ENCODE data around the gene ANXA6. TPM values are rescaled to one million over a fixed set of nuclear protein-coding genes. Genes with fewer than 3 reads are reported as not detected.

The ANXA6 gene
- total and polyA plus RNA-seq, 2 experiments from 2014 or later = 404 to 628 TPM

DNA sequence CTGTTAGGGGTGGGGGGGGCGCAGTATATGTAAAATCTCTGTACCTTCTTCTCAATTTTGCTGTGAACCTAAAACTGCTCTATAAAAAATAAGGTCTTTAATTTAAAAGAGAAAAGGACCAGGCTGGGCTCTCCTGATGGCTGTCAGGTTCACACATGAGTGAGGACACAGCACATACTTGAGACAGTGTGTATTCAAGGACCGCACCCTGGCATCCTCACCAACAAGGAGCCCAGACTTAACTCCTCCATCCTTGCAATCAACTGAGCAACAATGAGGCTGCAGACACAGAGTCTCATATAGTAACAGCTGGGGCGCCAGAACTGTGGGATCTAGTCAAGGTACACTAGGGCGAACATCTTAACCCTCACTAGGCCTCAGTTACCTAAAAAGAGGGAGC, 86.6 kb downstream of the ANXA6 start:
- no peak for DNase-seq (ENCODE audit: low read depth in 1 of 2, low spot score in 1 of 2)
- Histone ChIP-seq H3K27ac (no peak overlapping the region), H3K9me3 (ENCODE audit: low read depth) (no peaks in the 10 kb centered on the region), H3K36me3 (no peaks in the 10 kb centered on the region), H3K27me3 (no peaks in the 10 kb centered on the region), H3K4me3 (no peak overlapping the region), H3K4me1 (ENCODE audit: low read depth) (no peaks in the 10 kb centered on the region)
- TF ChIP-seq, protein P1, sequence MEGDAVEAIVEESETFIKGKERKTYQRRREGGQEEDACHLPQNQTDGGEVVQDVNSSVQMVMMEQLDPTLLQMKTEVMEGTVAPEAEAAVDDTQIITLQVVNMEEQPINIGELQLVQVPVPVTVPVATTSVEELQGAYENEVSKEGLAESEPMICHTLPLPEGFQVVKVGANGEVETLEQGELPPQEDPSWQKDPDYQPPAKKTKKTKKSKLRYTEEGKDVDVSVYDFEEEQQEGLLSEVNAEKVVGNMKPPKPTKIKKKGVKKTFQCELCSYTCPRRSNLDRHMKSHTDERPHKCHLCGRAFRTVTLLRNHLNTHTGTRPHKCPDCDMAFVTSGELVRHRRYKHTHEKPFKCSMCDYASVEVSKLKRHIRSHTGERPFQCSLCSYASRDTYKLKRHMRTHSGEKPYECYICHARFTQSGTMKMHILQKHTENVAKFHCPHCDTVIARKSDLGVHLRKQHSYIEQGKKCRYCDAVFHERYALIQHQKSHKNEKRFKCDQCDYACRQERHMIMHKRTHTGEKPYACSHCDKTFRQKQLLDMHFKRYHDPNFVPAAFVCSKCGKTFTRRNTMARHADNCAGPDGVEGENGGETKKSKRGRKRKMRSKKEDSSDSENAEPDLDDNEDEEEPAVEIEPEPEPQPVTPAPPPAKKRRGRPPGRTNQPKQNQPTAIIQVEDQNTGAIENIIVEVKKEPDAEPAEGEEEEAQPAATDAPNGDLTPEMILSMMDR (IDR thresholded peaks at IDR 0.05; ENCODE audit: low read depth, low read length) = no peak

DNA sequence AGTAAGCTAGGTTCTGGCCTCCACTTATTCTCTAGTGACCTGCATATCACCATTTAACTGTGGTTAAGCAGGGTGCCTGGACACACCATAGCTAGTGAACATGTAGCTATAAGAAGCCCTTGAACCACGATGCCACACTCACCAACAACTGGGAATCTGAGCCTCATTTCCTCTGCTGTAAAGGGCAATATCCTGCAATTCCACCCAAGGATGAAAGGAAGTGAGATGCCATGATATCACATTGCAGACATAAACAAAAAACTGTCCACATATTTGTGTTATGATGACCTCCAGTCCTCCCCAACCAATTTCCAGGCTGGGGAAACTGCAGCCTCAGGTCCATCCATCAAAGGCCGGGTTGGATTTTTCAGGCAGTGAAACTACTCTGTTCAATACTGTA, 87.1 kb downstream of the ANXA6 start:
- Histone ChIP-seq H3K27ac (no peak overlapping the region), H3K9me3 (ENCODE audit: low read depth) (no peaks in the 10 kb centered on the region), H3K4me3 (no peak overlapping the region), H3K36me3 (no peaks in the 10 kb centered on the region), H3K27me3 (no peaks in the 10 kb centered on the region), H3K4me1 (ENCODE audit: low read depth) (no peaks in the 10 kb centered on the region)
- DNase-seq (ENCODE audit: low read depth in 1 of 2, low spot score in 1 of 2) = no peak
- TF ChIP-seq, protein P1 (IDR thresholded peaks at IDR 0.05; ENCODE audit: low read depth, low read length) = no peak

DNA sequence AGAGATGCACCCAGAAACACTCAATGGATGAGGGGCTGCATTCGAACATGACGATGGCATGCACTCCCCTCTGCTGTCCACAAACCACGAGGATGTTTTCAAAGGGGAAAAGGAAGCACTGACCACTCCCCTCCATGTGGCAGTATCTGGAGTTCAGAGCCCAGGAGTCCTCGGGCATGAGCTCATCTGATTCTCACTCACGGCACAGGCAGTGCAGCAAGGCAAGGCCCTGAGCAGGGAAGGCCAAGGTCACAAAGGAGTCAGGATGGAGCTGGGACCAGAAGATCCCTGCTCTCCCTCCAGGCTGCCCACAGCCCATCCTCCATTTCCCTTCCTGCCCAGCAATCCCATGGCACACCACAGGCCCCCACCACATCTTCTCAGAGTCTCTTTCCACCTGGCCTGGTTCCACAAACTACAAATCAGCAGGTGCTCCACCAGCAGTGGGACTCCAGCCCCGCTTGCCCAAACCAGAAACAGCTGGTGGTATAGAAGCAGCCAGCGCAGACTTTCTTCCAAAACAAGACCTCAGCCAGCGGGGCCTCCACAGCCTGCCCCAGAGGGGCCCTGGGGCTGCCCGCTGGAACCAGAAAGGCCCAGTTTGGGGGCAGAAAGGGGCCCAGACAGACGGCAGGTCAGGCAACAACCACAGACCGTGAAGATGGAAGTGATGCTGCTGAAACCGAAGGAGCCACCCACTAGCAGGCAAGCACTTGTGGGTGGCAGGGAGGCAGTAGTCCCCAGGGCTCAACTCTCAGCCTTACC, 89.0 kb downstream of the ANXA6 start:
- no peaks in the 10 kb centered on the region for H3K9me3 ChIP-seq (ENCODE audit: low read depth)
- no peaks in the 10 kb centered on the region for H3K27me3 ChIP-seq
- no peak for DNase-seq (ENCODE audit: low read depth in 1 of 2, low spot score in 1 of 2)
- H3K4me1 ChIP-seq (ENCODE audit: low read depth) = peaks cover 6% of the 10 kb centered on the region
- H3K27ac ChIP-seq = no peak overlapping the region
- no peak overlapping the region for H3K4me3 ChIP-seq
- H3K36me3 ChIP-seq = no peaks in the 10 kb centered on the region
- TF ChIP-seq, protein P1 (IDR thresholded peaks at IDR 0.05; ENCODE audit: low read depth, low read length) = no peak

DNA sequence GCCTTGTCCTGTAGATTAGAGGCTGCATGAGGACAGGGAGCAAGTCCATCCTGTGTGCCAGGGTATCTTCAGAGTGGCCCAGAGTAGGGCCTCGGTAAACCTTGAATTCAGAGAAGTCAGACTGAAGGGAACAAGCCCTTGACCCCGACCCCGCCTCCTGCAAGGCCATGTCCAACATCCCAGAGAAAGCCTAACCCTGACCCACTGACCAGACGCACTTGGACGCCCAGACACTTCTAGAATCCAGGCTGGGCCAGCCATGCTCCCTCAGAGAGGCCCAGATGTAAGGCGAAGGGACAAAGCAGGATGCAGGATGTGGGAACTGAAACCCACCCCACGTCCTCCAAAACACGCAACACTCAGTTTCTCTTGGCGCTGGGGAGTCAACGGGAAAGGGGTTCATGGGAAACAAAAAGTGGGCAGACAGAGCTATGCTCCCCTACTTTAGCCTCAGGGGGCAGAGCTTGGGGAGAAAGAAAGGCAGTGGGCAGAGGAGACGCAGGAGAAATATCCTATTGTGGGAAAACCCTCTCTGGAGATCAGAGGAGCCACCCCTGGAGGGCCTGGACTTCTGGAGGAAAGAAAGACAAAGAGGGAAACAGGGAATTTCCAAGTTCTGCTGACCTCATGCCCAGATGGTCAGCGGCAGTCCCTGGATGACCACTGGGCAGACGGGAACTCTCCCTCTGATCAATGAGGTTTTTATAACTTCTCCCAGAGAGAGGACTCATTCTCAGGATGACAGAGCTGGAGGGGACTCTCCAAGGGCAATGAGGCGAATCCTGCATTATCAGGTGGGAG, 89.7 kb downstream of the ANXA6 start:
- H3K36me3 ChIP-seq = no peaks in the 10 kb centered on the region

DNA sequence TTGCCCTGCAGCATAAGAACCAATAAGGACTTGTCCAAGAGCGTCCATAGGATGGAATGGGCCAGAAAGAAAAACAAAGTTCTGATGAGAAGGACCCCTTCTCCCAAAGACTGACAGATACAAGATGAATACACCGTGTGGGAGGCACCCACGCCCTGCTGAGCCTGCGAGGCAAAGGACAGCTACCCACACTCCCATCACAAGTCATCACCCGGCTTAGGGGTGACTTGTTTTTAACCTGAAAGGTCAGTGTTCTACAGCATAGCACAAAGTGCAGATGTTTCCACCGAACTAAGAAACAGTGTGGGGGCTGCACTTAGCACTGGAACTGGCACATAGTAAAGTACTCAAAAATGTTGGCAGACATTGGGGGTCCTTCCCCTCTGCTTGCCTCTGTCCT, 90.7 kb downstream of the ANXA6 start:
- Histone ChIP-seq H3K4me1 (ENCODE audit: low read depth) (peaks cover 12% of the 10 kb centered on the region), H3K9me3 (ENCODE audit: low read depth) (no peaks in the 10 kb centered on the region), H3K27me3 (no peaks in the 10 kb centered on the region), H3K4me3 (no peak overlapping the region), H3K27ac (no peak overlapping the region), H3K36me3 (peaks cover 5% of the 10 kb centered on the region)
- TF ChIP-seq, protein P1 (IDR thresholded peaks at IDR 0.05; ENCODE audit: low read depth, low read length) = no peak
- no peak for DNase-seq (ENCODE audit: low read depth in 1 of 2, low spot score in 1 of 2)

More for the DNA sequence above, 89.7 kb downstream of the ANXA6 start:
- Histone ChIP-seq H3K4me3 (no peak overlapping the region), H3K27ac (no peak overlapping the region), H3K9me3 (ENCODE audit: low read depth) (no peaks in the 10 kb centered on the region), H3K4me1 (ENCODE audit: low read depth) (peaks cover 12% of the 10 kb centered on the region), H3K27me3 (no peaks in the 10 kb centered on the region)
- DNase-seq (ENCODE audit: low read depth in 1 of 2, low spot score in 1 of 2) = no peak
- TF ChIP-seq, protein P1 (IDR thresholded peaks at IDR 0.05; ENCODE audit: low read depth, low read length) = no peak

Measured in cardiac muscle cell (in vitro differentiated cells and primary cell).